B cell (primary cell): Measurements from ENCODE around the gene KRT6B.

Source experiments
- CTCF ChIP-seq: fragments of 200-600 bp; IDR thresholded peaks from one replicate; pipeline ENCODE4 v1.8.0; 2022; ENCODE audit warnings: antibody characterized with exemption, mild to moderate bottlenecking
- EZH2 ChIP-seq: IDR thresholded peaks from 2 replicates; pipeline ENCODE4 v1.6.1; 2012; ENCODE audit warnings: borderline replicate concordance, low read depth, mild to moderate bottlenecking, moderate library complexity, low read length; ENCODE audit not compliant: insufficient read depth, poor library complexity, severe bottlenecking

GRCh38 chr12:52401526-52401925 lies 50.4 kb downstream of the KRT6B start:
- no peak for TF ChIP-seq CTCF
- TF ChIP-seq EZH2: no peak
